Ovary (tissue), 3 donors: ENCODE results near the gene HOXB2.

Experiments
- POLR2A ChIP-seq: fragments of 450-650 bp; IDR thresholded peaks from one replicate; pipeline ENCODE4 v1.6.1; 2017; ENCODE audit warnings: antibody characterized with exemption, mild to moderate bottlenecking, moderate library complexity
- TF ChIP-seq, protein P1 (sequence below), 3 donors: fragments of 450-650 bp in 2 of 3; fragments of 200-600 bp in 1 of 3; IDR thresholded peaks; one replicate each; pipeline versions ENCODE4 v1.5.1 to v1.8.0; 2016 to 2022; ENCODE audit warnings: antibody characterized with exemption in 3 of 3, mild to moderate bottlenecking in 1 of 3
- donor health status: DM: no; HTN: no; CAD: no.

DNA sequence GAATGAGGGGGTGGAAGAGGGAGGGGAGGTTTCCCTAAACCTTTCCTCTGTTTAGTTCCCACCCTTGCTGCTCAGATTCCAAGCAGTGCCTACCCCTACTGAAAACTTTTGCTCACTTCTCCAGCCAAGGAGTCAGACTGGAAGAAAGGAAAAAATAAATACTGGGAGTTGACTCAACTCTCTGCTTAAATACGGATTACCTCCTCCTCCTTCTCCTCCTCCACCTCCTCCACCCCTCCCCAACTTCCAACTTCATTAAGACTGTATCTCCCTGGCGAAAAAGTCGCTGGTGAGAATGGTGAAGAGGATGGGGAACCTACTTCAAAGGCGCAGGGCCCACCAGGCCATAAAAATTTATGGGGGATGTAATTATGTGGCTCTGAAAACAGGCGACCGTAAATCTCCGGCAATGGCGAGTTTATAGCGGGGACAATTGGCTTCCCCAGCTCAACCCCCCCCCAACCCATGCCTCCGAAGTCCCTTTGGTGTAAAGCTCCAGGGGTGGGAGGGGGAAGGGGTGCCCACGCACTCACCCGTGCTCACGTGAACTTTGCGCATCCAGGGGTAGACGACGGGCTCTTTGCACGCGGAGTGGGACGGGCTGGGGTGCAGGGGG is 32.5 kb upstream of the HOXB2 start:
- TF ChIP-seq, protein P1, sequence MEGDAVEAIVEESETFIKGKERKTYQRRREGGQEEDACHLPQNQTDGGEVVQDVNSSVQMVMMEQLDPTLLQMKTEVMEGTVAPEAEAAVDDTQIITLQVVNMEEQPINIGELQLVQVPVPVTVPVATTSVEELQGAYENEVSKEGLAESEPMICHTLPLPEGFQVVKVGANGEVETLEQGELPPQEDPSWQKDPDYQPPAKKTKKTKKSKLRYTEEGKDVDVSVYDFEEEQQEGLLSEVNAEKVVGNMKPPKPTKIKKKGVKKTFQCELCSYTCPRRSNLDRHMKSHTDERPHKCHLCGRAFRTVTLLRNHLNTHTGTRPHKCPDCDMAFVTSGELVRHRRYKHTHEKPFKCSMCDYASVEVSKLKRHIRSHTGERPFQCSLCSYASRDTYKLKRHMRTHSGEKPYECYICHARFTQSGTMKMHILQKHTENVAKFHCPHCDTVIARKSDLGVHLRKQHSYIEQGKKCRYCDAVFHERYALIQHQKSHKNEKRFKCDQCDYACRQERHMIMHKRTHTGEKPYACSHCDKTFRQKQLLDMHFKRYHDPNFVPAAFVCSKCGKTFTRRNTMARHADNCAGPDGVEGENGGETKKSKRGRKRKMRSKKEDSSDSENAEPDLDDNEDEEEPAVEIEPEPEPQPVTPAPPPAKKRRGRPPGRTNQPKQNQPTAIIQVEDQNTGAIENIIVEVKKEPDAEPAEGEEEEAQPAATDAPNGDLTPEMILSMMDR (IDR thresholded peaks at IDR 0.05), result no peak
- TF ChIP-seq POLR2A, result no peak
